Activated CD4-positive, alpha-beta T cell treated with anti-CD3 and anti-CD28 coated beads, Interleukin-2, amount 50 U/mL, for 48 hours (primary cell): ENCODE results near the gene FAM168A.
"Not testable (repeated sequence)": the region's sequence is repeated elsewhere in the genome, so short reads cannot be mapped to it uniquely, and the experiment has no call there.

Experiments
- DNase-seq, 2 experiments: peaks; one replicate each; pipeline ENCODE4 v3.0.0-alpha.2; 2020

The FAM168A gene

GRCh38 chr11:73592640-73593039 is 5.3 kb downstream of the FAM168A start:
- no peak for DNase-seq

- no peak for DNase-seq
Observed at GRCh38 chr11:73591743-73592142, 6.2 kb downstream of the FAM168A start.

GRCh38 chr11:73590991-73591390 is 6.9 kb downstream of the FAM168A start:
- DNase-seq, result no peak

GRCh38 chr11:73586791-73587190 is 11.1 kb downstream of the FAM168A start:
- DNase-seq, result no peak

GRCh38 chr11:73585834-73586575 is 11.9 kb downstream of the FAM168A start:
- DNase-seq, result no peak

- no peak for DNase-seq
Observed at GRCh38 chr11:73584831-73585230, 13.1 kb downstream of the FAM168A start.

GRCh38 chr11:73582653-73583052 is 15.3 kb downstream of the FAM168A start:
- DNase-seq, result no peak

- not testable (repeated sequence) for DNase-seq
Observed at GRCh38 chr11:73580749-73581148, 17.2 kb downstream of the FAM168A start.

- no peak for DNase-seq
Observed at GRCh38 chr11:73579641-73580434, 18.1 kb downstream of the FAM168A start.

- DNase-seq, result no peak
Observed at GRCh38 chr11:73578592-73579185, 19.2 kb downstream of the FAM168A start.

GRCh38 chr11:73577496-73577917 is 20.4 kb downstream of the FAM168A start:
- DNase-seq, result no peak

GRCh38 chr11:73576185-73576614 is 21.7 kb downstream of the FAM168A start:
- no peak for DNase-seq

- not testable (repeated sequence) for DNase-seq
Observed at GRCh38 chr11:73571982-73572381, 25.9 kb downstream of the FAM168A start.

- DNase-seq, result no peak
Observed at GRCh38 chr11:73570415-73571114, 27.3 kb downstream of the FAM168A start.

- no peak for DNase-seq
Observed at GRCh38 chr11:73566977-73567755, 30.7 kb downstream of the FAM168A start.

- no peak for DNase-seq
Observed at GRCh38 chr11:73566422-73566821, 31.5 kb downstream of the FAM168A start.

- no peak for DNase-seq
Observed at GRCh38 chr11:73565804-73566203, 32.1 kb downstream of the FAM168A start.

GRCh38 chr11:73564903-73565302 is 33.0 kb downstream of the FAM168A start:
- DNase-seq, result no peak

- DNase-seq, result no peak
Observed at GRCh38 chr11:73563539-73564200, 34.2 kb downstream of the FAM168A start.

- DNase-seq, result no peak
Observed at GRCh38 chr11:73559743-73560142, 38.2 kb downstream of the FAM168A start.

GRCh38 chr11:73556966-73557365 is 40.9 kb downstream of the FAM168A start:
- no peak for DNase-seq

- no peak for DNase-seq
Observed at GRCh38 chr11:73555615-73556014, 42.3 kb downstream of the FAM168A start.
